Fibroblast of the conjunctiva (primary cell): Measurements from ENCODE around the gene NAPSA.
"Not testable (repeated sequence)": the region's sequence is repeated elsewhere in the genome, so short reads cannot be mapped to it uniquely, and the experiment has no call there.

Source experiments
- DNase-seq: peaks from one replicate; pipeline ENCODE4 v3.0.0-alpha.2; 2010; ENCODE audit warnings: low read depth

Gene NAPSA

DNA sequence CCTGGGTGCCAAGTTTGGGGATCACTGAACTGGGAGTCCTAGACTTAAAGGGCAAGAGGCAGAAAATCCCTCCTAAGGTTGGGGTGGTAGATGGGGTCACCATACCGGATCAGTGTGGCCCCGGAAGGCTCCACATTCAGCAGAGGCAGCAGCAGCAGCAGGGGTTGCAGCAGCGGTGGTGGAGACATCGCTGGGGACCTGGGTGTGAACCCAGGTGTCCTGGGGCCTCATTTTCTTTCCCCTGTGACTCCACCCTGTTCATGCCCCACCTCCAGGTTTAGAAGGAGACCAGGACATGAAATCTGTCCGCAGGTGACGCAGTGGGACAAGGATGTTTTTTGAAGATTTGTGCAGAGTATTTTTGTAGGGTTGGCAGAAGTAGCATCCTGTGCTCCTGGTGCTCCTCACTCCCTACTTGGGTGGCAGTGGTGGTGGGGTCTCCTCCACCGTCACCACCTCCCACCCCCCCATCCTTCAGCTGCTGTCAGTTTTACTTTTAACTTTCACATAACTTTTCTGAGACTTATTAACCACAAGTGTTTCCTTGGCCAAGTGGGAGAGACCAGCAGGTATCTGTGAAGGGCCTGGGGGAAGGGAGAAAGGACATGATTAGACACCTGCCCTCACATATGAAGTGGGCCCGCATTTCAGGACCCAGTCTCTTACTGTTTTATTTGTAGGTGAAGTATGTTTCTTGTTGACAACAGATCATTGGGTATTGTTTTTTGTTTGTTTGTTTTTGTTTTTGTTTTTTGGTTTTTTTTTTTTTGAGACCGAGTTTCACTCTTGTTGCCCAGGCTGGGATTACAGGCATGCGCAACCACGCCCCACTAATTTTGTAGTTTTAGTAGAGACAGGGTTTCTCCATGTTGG is at the start of gene NAPSA:
Gene NAPSA, minus strand, starts transcription at position 206 of the 873 bp plus-strand sequence. Its CDS starts 18 bp downstream, at position 188.
- no peak for DNase-seq

DNA sequence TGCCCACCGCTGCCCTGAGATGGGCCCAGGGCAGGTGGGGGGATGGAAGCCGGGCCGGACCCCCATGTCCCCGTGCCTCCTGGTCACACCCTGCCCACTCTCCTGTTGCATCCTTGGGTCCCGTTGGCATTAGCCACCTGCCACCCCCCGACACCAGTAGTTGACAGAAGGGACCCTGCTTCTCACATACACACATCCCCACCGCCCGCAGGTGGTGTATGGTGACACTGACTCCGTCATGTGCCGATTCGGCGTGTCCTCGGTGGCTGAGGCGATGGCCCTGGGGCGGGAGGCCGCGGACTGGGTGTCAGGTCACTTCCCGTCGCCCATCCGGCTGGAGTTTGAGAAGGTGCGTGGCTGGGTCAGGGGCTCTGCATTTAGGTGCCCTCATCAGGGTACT is 48.1 kb upstream of the NAPSA start:
- no peak for DNase-seq

DNA sequence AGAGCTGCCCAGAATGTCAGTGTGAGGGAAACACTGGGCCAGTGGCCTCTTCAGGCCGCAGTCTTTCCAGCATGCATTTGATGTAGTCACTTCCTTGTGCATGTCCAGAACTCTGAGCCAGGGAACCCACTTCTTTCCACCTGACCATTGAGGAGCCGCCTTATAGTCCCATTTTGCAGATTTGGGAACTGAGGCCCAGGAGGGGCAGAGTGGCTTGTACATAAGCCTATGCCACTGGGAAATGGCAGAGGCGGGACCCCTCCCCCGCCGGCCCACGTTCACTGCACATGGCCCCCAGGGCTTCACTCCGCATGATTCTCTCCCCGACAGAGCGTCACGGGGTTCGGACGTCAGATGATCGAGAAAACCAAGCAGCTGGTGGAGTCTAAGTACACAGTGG is 47.7 kb upstream of the NAPSA start:
- DNase-seq, result no peak

DNA sequence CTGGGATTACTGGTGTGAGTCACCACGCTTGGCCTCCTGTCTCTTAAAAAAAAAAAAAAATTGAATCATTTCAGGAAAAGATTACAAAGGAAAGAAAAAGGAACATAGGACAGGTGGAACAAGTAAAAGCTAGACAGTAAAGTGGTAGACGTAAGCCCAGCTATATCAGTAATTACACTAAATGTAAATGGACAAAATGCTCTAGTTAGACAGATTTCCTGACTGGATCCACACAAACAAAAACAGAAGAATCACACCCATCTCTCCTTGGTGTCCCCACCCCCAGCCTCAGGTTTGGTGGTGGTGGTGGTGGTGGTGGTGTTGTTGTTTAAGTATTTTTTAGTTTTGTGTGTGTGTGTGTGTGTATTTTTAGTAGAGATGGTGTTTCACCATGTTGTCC is 47.0 kb upstream of the NAPSA start:
- DNase-seq, result no peak

DNA sequence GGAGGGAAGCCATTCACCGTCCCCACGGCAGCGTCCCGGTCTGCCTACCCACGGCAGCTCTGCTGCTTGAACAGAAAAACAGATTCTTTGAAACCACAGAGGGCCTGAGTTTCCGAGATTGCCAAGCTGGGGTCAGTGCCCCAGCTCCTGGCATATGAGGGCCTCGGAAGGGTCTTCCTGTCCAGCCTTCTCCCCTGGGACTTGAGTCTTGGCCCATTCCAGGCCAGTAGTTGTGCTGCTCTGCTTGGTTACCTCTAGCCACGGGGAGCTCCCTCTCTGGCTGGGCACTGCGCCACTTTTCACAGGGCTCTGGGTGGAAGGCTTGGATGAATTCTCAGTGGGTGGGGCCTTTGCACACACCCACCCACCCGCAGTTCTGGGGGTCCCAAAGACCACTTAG is 44.7 kb upstream of the NAPSA start:
- DNase-seq, result no peak

DNA sequence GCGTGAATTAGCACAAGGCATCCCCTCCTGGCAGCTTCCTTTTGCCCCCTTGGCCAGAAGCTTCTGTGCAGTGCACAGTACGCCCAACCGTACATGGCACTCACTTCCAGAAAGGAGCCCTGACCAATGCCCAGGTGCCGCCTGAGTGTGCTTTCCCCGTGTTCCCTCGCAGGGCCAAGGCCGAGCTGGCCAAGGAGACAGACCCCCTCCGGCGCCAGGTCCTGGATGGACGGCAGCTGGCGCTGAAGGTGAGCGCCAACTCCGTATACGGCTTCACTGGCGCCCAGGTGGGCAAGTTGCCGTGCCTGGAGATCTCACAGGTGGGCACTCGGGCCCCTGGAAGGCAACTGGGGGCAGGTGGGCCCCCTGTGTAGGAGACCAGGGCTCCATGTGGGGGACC is 43.9 kb upstream of the NAPSA start:
- no peak for DNase-seq

DNA sequence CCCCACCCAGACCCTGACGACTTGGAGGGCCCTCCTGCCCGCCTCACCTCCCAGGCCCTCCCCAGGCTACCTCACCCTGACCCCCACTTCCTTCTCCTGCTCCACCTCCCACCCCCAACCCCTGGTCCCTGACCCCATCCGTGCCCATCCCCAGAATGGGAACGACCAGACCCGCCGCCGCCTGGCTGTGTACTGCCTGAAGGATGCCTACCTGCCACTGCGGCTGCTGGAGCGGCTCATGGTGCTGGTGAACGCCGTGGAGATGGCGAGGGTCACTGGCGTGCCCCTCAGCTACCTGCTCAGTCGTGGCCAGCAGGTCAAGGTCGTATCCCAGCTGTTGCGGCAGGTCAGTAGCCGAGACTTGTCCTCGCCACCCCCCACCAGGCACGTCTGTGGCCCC is 41.4 kb upstream of the NAPSA start:
- no peak for DNase-seq

DNA sequence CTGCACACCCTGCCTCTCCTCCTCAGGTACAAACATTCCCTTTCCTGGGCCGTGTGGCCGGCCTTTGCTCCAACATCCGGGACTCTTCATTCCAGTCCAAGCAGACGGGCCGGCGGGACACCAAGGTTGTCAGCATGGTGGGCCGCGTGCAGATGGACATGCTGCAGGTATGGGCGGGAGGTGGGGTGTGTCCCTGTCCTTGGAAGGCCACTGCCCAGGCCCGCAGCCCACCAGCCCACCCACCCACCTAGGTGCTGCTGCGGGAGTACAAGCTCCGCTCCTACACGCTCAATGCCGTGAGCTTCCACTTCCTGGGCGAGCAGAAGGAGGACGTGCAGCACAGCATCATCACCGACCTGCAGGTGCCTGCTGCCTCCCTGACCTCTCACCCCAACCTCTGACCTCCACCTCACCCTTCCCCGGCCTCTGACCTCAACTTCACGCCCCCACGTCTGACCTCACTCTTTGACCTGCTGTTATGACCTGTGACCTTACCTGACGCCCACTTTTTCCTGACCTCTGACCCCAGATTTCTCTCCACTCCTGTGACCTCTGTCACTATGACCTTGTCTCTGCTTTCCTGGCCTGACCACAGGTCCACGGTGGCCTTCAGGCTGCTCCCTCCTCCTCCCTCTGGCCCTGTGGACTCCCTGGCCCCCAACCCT is 40.8 kb upstream of the NAPSA start:
- no peak for DNase-seq

DNA sequence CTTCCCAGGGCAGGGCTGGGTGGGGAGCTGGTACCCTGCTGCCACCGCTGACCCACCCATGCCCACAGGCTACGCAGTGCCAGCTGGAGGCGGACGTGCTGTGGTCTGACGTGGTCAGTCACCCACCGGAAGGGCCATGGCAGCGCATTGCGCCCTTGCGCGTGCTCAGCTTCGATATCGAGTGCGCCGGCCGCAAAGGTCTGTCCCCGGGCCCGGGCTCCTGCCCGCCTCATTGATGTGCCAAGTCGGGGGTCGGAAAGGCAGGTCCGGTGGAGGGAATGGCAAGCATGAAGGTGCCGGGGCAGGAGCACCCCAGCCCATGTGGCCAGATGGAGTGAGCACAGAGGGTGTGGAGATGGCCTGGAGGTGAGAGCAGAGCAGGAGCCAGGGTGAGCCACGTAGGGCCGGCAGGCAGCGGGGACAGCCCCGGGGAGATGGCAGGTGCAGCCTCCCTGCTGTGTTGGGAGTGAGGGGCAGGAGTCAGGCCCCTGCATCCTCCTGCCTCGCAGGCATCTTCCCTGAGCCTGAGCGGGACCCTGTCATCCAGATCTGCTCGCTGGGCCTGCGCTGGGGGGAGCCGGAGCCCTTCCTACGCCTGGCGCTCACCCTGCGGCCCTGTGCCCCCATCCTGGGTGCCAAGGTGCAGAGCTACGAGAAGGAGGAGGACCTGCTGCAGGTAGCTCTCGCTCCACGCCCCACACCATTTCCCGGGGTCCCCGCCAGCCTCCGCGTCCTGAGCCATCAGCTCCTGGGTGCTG is 37.3 kb upstream of the NAPSA start:
- no peak for DNase-seq

DNA sequence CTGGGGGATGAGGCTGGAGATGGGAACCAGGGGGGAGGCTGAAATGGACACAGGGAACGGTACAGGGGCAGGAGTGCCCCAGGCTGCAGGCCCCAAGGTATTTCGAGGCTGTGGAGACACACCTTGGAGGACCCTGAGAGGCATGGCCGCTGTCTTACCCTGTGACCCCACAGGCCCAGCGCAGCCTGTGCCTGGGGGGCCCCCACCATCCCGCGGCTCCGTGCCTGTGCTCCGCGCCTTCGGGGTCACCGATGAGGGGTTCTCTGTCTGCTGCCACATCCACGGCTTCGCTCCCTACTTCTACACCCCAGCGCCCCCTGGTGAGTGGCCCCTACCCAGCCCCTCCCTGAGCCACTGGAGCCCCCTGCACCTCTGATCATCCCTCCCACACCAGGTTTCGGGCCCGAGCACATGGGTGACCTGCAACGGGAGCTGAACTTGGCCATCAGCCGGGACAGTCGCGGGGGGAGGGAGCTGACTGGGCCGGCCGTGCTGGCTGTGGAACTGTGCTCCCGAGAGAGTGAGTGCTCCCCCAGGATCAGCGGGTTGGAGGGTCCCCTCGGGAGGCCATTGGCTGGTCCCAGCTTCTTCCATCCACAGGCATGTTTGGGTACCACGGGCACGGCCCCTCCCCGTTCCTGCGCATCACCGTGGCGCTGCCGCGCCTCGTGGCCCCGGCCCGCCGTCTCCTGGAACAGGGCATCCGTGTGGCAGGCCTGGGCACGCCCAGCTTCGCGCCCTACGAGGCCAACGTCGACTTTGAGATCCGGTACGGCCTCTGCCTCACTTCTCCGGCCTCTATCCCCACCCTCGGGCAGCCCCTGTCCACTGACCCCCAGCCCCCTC is 36.4 kb upstream of the NAPSA start:
- DNase-seq, result no peak

DNA sequence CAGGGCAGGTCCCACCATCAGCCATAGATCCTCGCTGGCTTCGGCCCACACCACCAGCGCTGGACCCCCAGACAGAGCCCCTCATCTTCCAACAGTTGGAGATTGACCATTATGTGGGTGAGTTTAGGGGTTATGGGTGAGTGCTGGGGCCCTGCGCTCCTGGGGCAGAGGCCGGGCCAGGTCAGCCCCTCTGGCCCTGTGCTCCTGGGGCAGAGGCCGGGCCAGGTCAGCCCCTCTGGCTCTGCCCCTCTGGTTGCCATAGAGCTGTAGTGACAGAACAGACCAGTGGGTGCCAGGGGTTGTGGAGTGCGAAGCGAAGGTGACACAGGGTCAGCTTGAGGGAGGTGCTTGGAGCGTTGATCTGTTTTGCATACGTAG is 33.9 kb upstream of the NAPSA start:
- no peak for DNase-seq

DNA sequence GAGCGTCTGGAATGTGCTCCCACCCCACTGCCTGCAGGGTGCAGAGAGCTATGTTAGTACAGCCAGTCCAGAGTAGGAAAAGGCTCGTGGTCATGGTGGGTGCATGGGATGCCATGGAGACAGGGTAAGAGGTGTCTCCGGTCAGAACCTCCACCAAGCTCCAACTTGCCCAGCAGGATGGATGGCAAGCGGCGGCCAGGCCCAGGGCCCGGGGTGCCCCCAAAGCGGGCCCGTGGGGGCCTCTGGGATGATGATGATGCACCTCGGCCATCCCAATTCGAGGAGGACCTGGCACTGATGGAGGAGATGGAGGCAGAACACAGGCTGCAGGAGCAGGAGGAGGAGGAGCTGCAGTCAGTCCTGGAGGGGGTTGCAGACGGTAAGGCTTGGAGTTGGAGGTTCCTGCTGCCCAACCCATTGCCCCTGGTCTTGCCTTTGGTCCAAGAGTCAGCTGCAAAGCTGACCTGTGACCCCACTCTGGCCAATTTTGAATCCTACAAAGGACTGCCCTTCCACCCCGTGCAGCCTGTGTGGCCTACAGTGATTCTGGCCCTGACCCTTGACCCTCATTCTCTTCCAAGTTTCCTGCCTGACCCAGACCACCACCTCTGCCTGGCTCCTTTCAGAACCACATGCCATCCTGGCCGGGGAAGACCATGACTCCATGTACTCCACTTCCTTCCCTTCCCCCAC is 33.4 kb upstream of the NAPSA start:
- no peak for DNase-seq

DNA sequence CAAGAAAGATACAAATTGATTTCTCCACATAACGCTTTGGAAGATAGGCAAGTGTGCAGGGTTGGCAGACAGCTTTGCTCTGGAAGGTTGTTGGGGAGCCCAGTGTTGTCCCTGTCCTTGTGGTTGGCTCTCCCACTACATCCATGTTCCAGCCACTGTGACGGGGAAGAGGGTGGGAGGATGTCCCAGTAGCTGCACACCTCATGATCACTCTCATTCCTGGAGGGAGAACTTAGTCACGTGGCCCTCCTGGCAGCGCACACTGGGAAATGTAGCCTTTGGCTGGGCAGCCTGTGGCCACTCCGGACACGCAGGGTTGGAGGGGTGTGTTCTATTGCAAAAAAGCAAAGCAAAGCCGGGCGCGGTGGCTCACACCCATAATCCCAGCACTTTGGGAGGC is 28.6 kb upstream of the NAPSA start:
- DNase-seq, result no peak

DNA sequence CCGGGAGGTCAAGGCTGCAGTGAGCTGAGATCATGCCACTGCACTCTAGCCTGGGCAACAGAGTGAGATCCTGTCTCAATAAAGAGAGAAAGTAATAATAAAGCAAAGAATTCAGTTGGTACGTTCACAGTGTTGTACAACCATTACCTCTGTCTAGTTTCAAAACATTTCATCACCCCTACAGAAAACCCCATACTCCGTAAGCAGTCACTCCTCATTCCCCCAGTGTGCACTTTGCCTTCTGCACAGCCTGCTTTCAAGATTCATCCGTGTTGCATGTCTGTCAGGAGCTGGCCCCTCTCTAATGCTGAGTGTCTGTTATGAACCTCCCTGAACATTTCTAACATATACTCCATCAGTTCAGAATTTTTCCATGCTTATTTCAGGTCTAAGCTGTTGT is 28.1 kb upstream of the NAPSA start:
- no peak for DNase-seq

DNA sequence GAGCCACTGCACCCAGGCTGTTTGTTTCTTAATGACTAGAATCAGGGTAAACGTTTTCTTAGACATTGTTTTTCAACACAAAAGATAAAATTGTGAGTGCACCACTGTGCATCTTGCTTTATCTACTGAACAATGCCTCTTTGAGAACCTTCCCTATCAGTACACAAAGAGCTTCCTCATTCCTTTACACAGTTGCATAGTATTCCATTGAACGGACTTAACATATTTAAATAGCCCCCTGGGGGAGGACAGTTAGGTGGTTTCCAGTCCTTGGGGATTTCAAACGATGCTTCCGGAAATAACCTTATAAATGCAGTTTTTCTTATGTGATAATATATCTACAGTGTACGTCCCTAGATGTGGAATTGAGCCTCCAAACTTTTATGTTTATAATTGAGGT is 27.3 kb upstream of the NAPSA start:
- DNase-seq, result no peak

DNA sequence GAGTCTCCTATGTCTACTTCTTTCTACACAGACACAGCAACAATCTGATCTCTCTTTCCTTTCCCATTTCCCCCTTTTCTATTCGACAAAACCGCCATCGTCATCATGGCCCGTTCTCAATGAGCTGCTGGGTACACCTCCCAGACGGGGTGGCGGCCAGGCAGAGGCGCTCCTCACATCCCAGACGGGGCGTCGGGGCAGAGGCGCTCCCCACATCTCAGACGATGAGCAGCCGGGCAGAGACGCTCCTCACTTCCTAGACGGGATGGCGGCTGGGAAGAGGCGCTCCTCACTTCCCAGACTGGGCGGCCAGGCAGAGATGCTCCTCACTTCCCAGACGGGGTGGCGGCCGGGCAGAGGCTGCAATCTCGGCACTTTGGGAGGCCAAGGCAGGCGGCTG is 25.5 kb upstream of the NAPSA start:
- not testable (repeated sequence) for DNase-seq

DNA sequence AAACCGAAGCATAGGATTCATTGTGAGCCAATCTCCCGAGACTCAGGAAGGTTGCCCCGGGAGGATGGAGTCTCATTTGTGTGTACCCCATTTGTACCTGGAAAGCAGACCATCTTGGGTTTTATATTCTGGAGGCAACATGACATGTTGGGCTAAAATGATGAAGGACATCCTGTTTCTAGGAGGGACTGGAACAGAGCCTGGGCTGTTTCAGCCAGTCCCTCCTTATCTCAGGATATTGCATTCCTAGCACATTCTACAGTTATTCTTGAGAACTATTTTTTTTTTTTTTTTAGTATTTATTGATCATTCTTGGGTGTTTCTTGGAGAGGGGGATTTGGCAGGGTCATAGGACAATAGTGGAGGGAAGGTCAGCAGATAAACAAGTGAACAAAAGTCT is 24.9 kb upstream of the NAPSA start:
- not testable (repeated sequence) for DNase-seq

DNA sequence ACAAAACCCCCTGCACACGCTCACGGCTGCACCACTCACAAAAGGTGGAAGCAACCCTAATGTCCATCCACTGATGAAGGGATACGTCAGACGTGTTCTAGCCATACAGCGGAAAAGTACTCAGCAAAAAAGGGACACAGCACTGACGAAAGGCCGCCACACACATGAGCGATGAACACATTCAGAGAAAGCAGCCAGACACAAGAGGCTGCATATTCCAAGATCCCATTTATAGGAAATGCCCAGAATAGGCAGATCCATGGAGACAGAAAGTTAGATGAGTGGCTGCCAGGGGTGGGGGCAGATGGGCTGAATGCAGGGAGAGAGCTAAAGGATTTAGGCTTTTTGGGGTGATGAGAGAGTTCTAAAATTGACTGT is 22.4 kb upstream of the NAPSA start:
- DNase-seq, result no peak

DNA sequence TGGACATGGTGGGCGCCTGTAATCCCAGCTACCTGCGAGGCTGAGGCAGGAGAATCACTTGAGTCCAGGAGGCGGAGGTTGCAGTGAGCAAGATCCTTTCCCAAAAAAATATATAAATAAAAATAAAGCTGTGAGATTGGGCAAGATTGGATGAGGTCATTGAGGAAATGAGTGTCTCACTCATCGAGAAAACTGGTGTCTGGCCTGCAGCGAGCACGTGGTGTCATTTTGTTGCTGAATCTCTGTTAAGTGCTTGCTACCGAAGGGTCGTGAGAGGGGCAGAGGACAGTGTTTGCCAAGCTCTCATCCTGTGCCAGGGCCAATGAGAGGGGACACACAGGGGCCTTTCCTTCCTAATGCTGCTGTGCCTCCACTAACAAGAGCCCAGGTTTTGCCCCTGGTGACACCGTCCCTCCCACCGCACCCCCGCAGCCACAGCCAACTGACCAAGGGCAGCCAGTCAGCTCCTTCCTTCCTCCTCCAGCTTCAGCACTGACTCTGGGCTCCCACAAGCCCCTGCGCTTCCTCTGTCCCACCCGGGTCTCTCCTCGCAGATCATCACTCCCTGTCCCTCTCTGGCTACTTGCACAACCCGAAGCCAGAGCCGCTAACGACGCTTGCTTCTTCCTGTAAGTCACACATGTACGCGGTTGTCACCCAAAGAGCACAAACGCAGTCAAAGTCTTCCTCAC is 21.9 kb upstream of the NAPSA start:
- DNase-seq, result no peak

DNA sequence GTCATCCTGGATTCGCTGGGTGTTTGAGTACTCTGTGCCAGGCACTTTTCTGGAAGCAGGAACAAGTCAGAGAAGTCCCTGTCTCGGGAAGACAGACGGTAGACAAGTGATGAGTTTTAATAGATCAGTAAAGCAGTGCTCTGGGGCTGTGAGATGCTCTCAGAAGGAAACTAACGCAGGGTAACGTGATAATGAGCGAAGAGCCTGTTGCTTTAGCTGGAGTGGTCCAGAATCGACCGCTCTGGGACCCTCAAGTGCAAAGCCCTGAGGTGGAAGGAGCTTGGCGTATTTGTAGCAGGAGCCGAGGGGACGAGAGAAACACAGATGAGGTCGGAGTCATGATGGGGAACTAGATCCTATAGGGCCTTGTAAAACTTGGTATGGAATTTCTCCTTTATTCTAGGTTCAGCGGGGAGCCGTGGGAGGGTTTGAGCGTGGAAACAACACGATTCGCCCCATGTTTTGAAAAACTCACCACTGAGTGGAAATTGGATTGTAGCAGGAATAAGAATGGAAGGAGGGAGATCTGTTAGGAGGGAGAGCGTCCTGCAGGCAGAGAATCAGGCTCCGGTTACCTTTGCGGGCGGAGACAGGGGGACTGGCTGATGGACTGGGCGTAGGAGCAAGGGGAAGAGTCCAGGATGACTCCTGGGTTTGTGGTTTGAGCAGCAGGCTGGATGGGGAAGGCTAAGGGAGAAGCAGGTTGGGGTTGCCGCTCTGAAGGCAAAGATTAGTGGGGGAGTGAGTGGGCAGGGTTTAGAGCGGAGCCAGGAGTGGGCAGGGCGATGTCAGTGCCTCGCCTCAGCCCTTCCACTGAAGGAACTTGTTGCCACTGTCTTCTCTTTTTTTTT is 19.5 kb upstream of the NAPSA start:
- DNase-seq, result no peak
